NCI-H1930 (cell line): Measurements from ENCODE around the gene GBP7.

Source experiments
- DNase-seq, 2 experiments: peaks; one replicate each; lab custom pipeline; 2025; lab: John Stamatoyannopoulos, UW

The GBP7 gene

DNA sequence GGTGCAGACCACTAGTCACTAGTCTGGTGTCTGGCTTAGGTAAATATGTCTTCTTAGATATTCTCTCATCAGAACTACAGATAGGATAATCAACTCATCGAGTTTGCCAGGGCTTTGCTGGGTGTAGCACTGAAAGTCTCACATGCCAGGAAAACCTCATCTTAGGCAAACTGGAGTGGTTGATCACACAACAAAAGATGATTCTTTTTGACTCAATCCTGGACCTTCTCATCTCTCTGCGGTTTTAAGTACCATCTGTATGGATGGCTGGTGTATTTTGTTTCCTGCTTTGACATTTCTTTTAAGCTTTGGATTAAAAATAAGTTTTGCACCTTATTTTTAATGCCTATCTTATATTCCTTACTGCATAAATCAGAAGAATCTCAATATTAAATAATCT, 61.1 kb downstream of the GBP7 start:
- no peak for DNase-seq

DNA sequence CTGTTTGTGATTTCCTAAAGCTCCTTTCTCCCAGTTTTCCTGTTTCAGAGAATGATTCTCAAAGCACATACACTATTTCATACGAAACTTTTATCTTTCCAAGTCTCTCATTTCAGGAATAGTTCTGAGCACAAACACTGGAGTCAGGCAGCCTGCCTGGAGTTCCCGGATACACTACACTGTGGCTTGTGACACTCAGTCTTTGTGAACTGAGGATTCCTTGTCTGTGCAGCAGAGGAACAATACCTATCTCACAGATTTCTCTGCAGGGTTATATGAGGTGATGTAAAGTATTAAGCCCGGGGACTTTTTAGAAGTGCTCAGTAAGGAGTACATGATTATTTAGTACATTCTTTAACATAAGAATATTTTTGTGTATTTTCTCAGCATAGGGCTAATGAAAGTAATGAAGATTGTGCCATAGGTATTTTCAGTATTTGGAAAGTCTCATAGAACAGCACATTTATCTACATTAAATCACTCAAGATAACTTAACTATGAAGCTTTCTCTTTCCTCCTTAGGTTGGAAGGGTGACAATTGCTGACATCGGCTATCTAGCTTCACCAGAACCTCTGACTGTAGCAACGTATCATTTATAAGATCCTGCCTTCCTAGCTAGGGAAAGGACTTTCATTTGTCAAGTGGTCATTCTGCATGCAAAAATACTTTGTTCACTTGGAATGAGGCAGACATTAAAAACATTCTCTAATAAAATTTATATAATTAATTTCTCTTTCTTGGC, 62.8 kb downstream of the GBP7 start:
- no peak for DNase-seq

DNA sequence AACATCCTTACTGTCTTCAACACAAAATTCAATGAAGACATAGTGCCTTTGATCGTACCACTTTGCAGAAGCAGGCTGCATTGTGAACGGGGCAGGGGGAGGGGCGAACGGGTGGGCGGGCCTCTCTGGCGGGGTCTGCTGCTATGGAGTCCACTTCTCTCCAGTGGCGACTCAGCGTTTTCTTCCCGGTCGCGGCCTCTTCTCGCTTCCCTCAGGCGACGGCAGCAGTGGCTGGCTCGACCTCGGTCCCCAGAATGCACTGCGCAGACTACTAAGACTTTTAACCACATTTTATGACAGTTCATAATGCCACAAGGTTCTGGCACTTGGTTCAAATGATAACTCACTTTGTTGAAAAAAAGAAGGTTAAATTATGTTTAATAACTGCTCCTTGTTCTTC, 71.1 kb downstream of the GBP7 start:
- DNase-seq, result no peak

DNA sequence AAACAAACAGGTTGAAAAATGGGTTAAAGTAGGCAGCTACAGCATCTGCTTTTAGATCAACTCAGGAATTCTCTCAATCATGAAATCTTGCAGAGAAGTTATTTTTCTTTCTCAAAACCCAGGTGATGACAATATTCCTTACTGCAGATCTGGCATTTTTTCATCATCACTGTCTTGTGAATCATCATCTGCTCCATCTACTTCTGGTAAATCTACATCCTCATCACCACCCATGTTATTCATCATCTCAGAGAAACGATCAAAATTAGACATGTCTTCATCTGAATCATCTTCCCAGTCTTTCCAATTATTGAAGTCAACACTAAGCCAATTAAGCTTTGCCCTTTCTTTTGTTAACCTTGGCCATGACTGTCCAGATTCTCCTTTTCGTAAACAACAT, 71.7 kb downstream of the GBP7 start:
- no peak for DNase-seq

DNA sequence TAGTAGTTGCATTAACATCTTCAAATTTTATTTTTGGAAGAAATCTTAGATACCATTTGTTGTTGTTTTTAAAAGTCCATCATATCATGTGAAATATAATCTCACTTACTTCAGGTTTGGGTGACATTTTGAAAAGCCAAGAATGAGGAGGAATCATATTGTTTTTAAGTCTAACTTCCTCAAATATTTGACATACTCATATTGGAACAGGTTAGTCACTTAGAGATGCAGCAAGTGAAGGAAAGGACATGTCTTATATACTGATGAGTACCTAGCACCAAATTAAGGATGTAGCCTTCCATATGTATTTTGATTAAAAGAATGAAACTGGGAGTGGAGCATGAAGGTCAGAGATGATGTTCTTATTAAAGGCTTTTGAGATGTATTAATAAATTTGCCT, 73.8 kb downstream of the GBP7 start:
- DNase-seq, result no peak

DNA sequence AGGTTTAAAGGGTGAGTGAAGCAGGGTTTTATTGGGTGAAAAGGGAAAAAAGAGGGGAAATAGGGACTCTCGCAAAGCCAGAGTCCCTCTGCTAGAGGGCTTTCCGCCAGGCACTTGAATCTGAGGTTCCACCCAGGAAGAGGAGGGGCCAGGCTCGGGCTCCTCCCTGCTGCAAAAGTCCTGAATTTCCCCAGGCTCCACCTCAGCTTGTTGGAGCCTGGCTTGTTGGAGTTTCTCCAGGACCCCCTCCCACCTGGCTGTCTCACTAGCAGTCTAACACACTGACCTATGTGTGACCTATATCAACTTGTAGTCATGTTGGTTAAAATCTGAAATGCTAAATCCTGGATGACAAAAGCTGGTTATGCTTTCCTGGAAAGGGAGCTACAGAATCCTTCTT, 75.4 kb downstream of the GBP7 start:
- DNase-seq, result no peak

DNA sequence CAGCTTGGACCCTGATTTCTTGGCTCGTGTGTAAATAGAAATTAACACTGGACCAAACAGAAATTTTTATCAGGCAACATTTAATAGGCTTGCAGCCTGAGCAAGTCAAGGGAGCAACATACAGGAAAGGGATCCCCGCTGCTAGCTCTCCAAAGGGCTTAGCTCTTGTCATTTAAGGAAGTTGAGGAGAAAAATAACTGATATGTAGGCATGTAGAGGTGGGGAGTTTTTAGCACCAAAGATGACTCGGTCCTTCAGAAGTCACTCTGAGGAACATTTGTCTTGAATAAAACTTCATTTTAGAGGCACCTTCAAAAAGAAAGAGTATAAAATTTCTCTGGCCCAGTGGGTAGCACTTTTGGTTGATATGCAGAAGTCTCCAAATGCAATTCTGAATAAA, 76.9 kb downstream of the GBP7 start:
- no peak for DNase-seq

DNA sequence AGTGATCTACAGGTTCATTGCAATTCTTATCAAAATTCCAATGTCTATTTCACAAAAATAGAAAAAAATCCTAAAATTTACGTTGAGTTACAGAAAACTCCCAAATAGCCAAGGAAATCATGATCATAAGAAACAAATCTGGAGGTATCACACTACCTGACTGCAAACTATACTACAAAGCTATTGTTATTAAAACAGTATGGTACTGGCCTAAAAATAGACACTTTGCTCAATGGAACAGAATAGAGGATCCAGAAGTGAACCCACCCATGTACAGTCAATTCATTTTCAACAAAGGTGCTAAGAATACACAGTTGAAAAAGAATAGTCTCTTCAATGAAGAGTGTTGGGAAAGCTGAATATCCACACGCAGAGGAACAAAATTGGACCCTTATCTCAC, 80.1 kb downstream of the GBP7 start:
- DNase-seq, result no peak

DNA sequence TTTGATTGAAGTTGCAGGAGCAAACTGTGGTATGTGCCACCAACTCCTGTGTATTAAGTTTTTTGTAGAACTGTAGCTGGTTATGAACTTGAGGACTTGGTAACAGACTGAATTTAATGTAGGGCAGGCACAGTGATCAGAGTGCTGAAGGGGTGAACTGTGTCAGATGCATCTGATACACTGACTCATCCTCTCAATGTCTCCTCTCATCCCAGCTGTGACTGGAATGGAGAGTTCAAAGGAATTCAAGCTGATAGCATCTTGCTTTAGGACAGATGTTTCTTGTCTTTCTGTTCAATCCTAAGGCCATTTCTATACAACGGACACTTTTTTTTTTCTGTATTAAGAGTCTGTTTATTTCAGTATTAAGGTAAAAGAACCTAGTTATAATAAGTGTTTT, 85.8 kb downstream of the GBP7 start:
- no peak for DNase-seq

DNA sequence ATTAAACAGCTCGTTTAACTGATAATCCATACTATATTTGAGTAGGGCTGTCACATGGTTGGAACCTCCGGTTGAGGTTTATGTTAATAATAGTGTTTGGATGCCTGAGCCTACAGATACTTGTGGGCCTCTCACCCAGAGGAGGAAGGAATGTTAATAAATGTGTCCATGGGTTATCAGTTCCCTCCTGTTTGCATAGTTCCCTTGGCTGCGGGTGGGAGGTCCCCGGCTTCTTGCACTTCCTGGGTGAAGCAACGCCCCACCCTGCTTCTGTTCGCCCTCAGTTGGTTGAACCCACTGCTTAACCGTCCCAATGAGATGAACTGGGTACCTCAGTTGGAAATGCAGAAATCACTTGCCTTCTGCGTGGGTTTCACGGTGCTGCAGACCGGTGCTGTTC, 87.2 kb downstream of the GBP7 start:
- no peak for DNase-seq

DNA sequence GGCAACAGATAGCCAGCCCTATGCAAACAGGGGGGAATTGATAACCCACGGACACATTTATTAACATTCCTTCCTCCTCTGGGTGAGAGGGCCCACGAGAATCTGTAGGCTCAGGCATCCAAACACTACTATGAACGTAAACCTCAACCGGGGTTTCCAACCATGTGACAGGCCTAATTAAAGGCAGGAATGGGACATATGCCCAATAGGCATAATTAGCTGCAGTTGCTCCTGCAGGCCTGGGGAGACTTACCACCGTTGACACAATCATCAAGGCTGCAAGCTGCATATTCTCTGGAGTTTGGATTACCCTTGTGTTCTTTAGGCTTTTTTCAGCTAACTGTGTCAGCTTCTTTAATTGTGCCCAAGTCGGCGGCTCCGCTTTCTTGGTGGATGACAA, 88.6 kb downstream of the GBP7 start:
- no peak for DNase-seq

DNA sequence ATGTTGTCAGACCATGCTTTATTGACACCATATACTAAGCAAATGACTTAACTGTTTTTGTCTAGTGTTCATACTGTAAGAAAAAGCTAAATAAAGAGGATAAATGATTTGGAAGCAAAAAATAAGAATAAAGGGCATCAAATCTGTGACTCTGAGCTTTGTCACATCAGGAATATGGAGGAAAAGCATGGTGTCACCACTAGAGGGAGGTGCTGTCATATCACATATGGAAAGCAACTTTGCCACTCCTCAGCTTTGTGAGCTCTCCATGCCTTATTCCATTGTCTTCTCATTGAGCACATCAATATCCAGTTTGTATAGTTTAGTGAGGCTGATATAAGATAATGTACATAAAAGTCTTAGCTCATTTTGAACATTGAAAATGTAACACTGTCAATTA, 90.0 kb downstream of the GBP7 start:
- DNase-seq, result peak in 1 of 2 experiments; percentile 31
